Endometrial microvascular endothelial cells (primary cell): Measurements from ENCODE around the gene APOBR. TPM values are rescaled to one million over a fixed set of nuclear protein-coding genes. Genes with fewer than 3 reads are reported as not detected.
"Not testable (repeated sequence)": the region's sequence is repeated elsewhere in the genome, so short reads cannot be mapped to it uniquely, and the experiment has no call there.

ENCODE experiments used
- in situ Hi-C: cut with HindIII; loops from 2 replicates; pipeline ENCODE4 v1.10.0; 2017; ENCODE audit warnings: low sequenced_read_pairs, low pct_unique_long_range_greater_than_20kb; ENCODE audit errors: inconsistent ontology term
- total RNA-seq: library from RNA; depleted of rRNA; stranded (reverse); fragments of >200 nt; gene quantifications from one replicate; pipeline ENCODE4 v1.2.3, GENCODE V29; 2015; ENCODE audit errors: inconsistent ontology term

APOBR gene
- not detected for total RNA-seq

- in situ Hi-C loops, result no loop called here
Measured at GRCh38 chr16:28494121-28494851, at the start of gene APOBR. Gene APOBR (plus strand): TSS chr16:28494643. CDS start chr16:28494682, 39 bp downstream.

- in situ Hi-C loops, result not testable (repeated sequence)
Measured at GRCh38 chr16:28446388-28446787, 48.1 kb upstream of the APOBR start.

- in situ Hi-C loops, result not testable (repeated sequence)
Measured at GRCh38 chr16:28447081-28447480, 47.4 kb upstream of the APOBR start.

- in situ Hi-C loops, result no loop called here
Measured at GRCh38 chr16:28473714-28474265, 20.7 kb upstream of the APOBR start.

- in situ Hi-C loops, result no loop called here
Measured at GRCh38 chr16:28475221-28475620, 19.2 kb upstream of the APOBR start.

- in situ Hi-C loops, result no loop called here
Measured at GRCh38 chr16:28477311-28477920, 17.0 kb upstream of the APOBR start.

GRCh38 chr16:28478506-28479180 lies 15.8 kb upstream of the APOBR start:
- in situ Hi-C loops, result no loop called here

GRCh38 chr16:28482026-28482425 lies 12.4 kb upstream of the APOBR start:
- in situ Hi-C loops, result no loop called here

GRCh38 chr16:28483361-28483760 lies 11.1 kb upstream of the APOBR start:
- in situ Hi-C loops, result not testable (repeated sequence)

GRCh38 chr16:28486266-28486665 lies 8.2 kb upstream of the APOBR start:
- in situ Hi-C loops, result no loop called here

- in situ Hi-C loops, result no loop called here
Measured at GRCh38 chr16:28491230-28491969, 3.0 kb upstream of the APOBR start.

- in situ Hi-C loops, result no loop called here
Measured at GRCh38 chr16:28491970-28492474, 2.4 kb upstream of the APOBR start, which contains the start of gene CLN3. Gene CLN3 (minus strand): TSS chr16:28492074. CDS start chr16:28491759, 315 bp downstream.

GRCh38 chr16:28492511-28492910 lies 1.9 kb upstream of the APOBR start:
- in situ Hi-C loops, result no loop called here

GRCh38 chr16:28495098-28495793 lies 803 bp downstream of the APOBR start:
- in situ Hi-C loops, result no loop called here

- in situ Hi-C loops, result no loop called here
Measured at GRCh38 chr16:28495795-28496749, 1.6 kb downstream of the APOBR start.

- in situ Hi-C loops, result no loop called here
Measured at GRCh38 chr16:28496844-28497243, 2.4 kb downstream of the APOBR start.

- in situ Hi-C loops, result no loop called here
Measured at GRCh38 chr16:28497386-28497785, 2.9 kb downstream of the APOBR start.
